ENCODE measurements around the gene PVR.

- TF ChIP-seq CTCF (IDR thresholded peaks at IDR 0.05), result no peak
- no peak for TF ChIP-seq POLR2AphosphoS5 (IDR thresholded peaks at IDR 0.05)
- TF ChIP-seq EP300 (IDR thresholded peaks at IDR 0.05), result no peak
These were observed 18.8 kb upstream of the PVR start for GRCh38 chr19:44624840-44625354.

All from sigmoid colon (tissue), 4 donors.